NCI-H2081 (cell line): ENCODE data around the gene CARD19.

Experiments used
- DNase-seq, 2 experiments: peaks; one replicate each; lab custom pipeline; 2025; lab: John Stamatoyannopoulos, UW

CARD19 gene

GRCh38 chr9:93096131-93096802, at the start of gene CARD19:
Gene CARD19, plus strand, starts transcription at chr9:93096217. Its CDS starts 129 bp downstream, at chr9:93096346.
- peak in 1 of 2 experiments; percentile 47 for DNase-seq

GRCh38 chr9:93048566-93049448, 47.2 kb upstream of the CARD19 start:
- DNase-seq: no peak

- DNase-seq: no peak
Observed at GRCh38 chr9:93049491-93049890, 46.5 kb upstream of the CARD19 start.

- DNase-seq: no peak
Observed at GRCh38 chr9:93050231-93050630, 45.8 kb upstream of the CARD19 start.

GRCh38 chr9:93051680-93052089, 44.3 kb upstream of the CARD19 start:
- DNase-seq: no peak

- DNase-seq: no peak
Observed at GRCh38 chr9:93052791-93053540, 43.1 kb upstream of the CARD19 start.

GRCh38 chr9:93053781-93054331, 42.2 kb upstream of the CARD19 start:
- DNase-seq: no peak

- no peak for DNase-seq
Observed at GRCh38 chr9:93054758-93055704, 41.0 kb upstream of the CARD19 start.

GRCh38 chr9:93057042-93057702, 38.8 kb upstream of the CARD19 start:
- no peak for DNase-seq

- DNase-seq: no peak
Observed at GRCh38 chr9:93057703-93058354, 38.2 kb upstream of the CARD19 start.

GRCh38 chr9:93058355-93059010, 37.5 kb upstream of the CARD19 start, which contains the start of gene SUSD3:
Gene SUSD3, plus strand, starts transcription at chr9:93058701. Its CDS starts 42 bp downstream, at chr9:93058743.
- DNase-seq: no peak

GRCh38 chr9:93059011-93059714, 36.9 kb upstream of the CARD19 start:
- no peak for DNase-seq

GRCh38 chr9:93059715-93060578, 36.1 kb upstream of the CARD19 start:
- DNase-seq: no peak

GRCh38 chr9:93060746-93061259, 35.2 kb upstream of the CARD19 start:
- no peak for DNase-seq

GRCh38 chr9:93061260-93061751, 34.7 kb upstream of the CARD19 start:
- DNase-seq: no peak

GRCh38 chr9:93061791-93062763, 33.9 kb upstream of the CARD19 start:
- no peak for DNase-seq
